Skeletal muscle tissue (tissue), 5 donors: Measurements from ENCODE around the gene UBC. TPM values are rescaled to one million over a fixed set of nuclear protein-coding genes. Genes with fewer than 3 reads are reported as not detected.

ENCODE experiments used
- H3K27ac ChIP-seq: one replicate; pipeline ENCODE4 v1.7.0; 2013; ENCODE audit warnings: mild to moderate bottlenecking, low read depth, low read length, inconsistent platforms
- H3K27me3 ChIP-seq, 3 donors: one replicate each; pipeline ENCODE4 v1.7.0; 2013; ENCODE audit warnings: low read length in 3 of 3; ENCODE audit not compliant: control insufficient read depth in 3 of 3, insufficient read depth in 3 of 3
- H3K36me3 ChIP-seq, 3 donors: one replicate each; pipeline ENCODE4 v1.7.0; 2013; ENCODE audit warnings: low read length in 3 of 3; ENCODE audit not compliant: control insufficient read depth in 3 of 3, insufficient read depth in 3 of 3
- H3K4me1 ChIP-seq, 3 donors: one replicate each; pipeline ENCODE4 v1.7.0; 2013; ENCODE audit warnings: low read length in 3 of 3, mild to moderate bottlenecking in 3 of 3; ENCODE audit not compliant: control insufficient read depth in 3 of 3, insufficient read depth in 3 of 3
- H3K4me3 ChIP-seq, 3 donors: one replicate each; pipeline ENCODE4 v1.7.0; 2013; ENCODE audit warnings: low read length in 3 of 3
- H3K9ac ChIP-seq, 3 donors: one replicate each; pipeline ENCODE4 v1.7.0; 2013; ENCODE audit warnings: low read length in 3 of 3, mild to moderate bottlenecking in 3 of 3, moderate library complexity in 2 of 3, low read depth in 1 of 3
- H3K9me3 ChIP-seq, 3 donors: one replicate each; pipeline ENCODE4 v1.7.0; 2013; ENCODE audit warnings: low read length in 3 of 3; ENCODE audit not compliant: control insufficient read depth in 3 of 3
- small RNA-seq: library from RNA; depleted of rRNA; stranded (forward); fragments of <200 nt; gene quantifications from one replicate; pipeline ENCODE3, GENCODE V24; 2014
- total RNA-seq: library from RNA; depleted of rRNA; stranded (reverse); fragments of >200 nt; gene quantifications from one replicate; pipeline ENCODE4 v1.2.3, GENCODE V29; 2014
- donor health status: Osteomylitis.

UBC gene
- total RNA-seq, 1 donor from 2014 or later, result 1,198 TPM

GRCh38 chr12:124866195-124866882 is 48.1 kb downstream of the UBC start:
- no peak overlapping the region for H3K9ac ChIP-seq
- H3K27me3 ChIP-seq, result no peaks in the 10 kb centered on the region
- H3K27ac ChIP-seq, result no peak overlapping the region
- peaks cover 11 to 24% (median 19%) of the 10 kb centered on the region in 3 donors for H3K4me1 ChIP-seq
- no peaks in the 10 kb centered on the region for H3K9me3 ChIP-seq
- H3K4me3 ChIP-seq, result no peak overlapping the region
- H3K36me3 ChIP-seq, result peaks cover 0 to 2% (median 0%) of the 10 kb centered on the region in 3 donors

GRCh38 chr12:124865728-124866127 is 48.7 kb downstream of the UBC start:
- no peak overlapping the region for H3K27ac ChIP-seq
- H3K9me3 ChIP-seq, result no peaks in the 10 kb centered on the region
- peaks cover 0 to 2% (median 0%) of the 10 kb centered on the region in 3 donors for H3K36me3 ChIP-seq
- H3K4me3 ChIP-seq, result no peak overlapping the region
- no peak overlapping the region for H3K9ac ChIP-seq
- H3K4me1 ChIP-seq, result peaks cover 11 to 24% (median 19%) of the 10 kb centered on the region in 3 donors
- H3K27me3 ChIP-seq, result no peaks in the 10 kb centered on the region

GRCh38 chr12:124864326-124864752 is 50.1 kb downstream of the UBC start:
- Histone ChIP-seq H3K9ac (peak overlapping the region; percentile 33 to 81 (median 45)), H3K4me3 (peak overlapping the region; percentile 64 to 77 (median 73))

GRCh38 chr12:124863416-124864325 is 50.8 kb downstream of the UBC start, which contains the start of gene SCARB1:
Gene SCARB1 (minus strand): TSS chr12:124863864. CDS start chr12:124863720, 144 bp downstream.
- Histone ChIP-seq H3K36me3 (peaks cover 0 to 2% (median 0%) of the 10 kb centered on the region in 3 donors), H3K9me3 (no peaks in the 10 kb centered on the region), H3K27ac (peak within 1 kb of the TSS; percentile 59), H3K4me1 (peaks cover 11 to 24% (median 19%) of the 10 kb centered on the region in 3 donors), H3K4me3 (peak within 1 kb of the TSS; percentile 73 to 82 (median 79)), H3K9ac (peak within 1 kb of the TSS; percentile 82 to 90 (median 86)), H3K27me3 (no peaks in the 10 kb centered on the region)

More at GRCh38 chr12:124864326-124864752, 50.1 kb downstream of the UBC start:
- H3K9me3 ChIP-seq, result no peaks in the 10 kb centered on the region
- H3K4me1 ChIP-seq, result peaks cover 11 to 24% (median 19%) of the 10 kb centered on the region in 3 donors
- peak overlapping the region; percentile 59 for H3K27ac ChIP-seq
- H3K36me3 ChIP-seq, result peaks cover 0 to 2% (median 0%) of the 10 kb centered on the region in 3 donors
- H3K27me3 ChIP-seq, result no peaks in the 10 kb centered on the region

- H3K4me3 ChIP-seq, result peak overlapping the region; percentile 68 to 82 (median 79)
- H3K4me1 ChIP-seq, result peaks cover 11 to 26% (median 19%) of the 10 kb centered on the region in 3 donors
- H3K9me3 ChIP-seq, result no peaks in the 10 kb centered on the region
- H3K9ac ChIP-seq, result peak overlapping the region; percentile 82 to 90 (median 86)
- peaks cover 0 to 4% (median 2%) of the 10 kb centered on the region in 3 donors for H3K36me3 ChIP-seq
- no peaks in the 10 kb centered on the region for H3K27me3 ChIP-seq
- H3K27ac ChIP-seq, result peak overlapping the region; percentile 25
Measured at GRCh38 chr12:124862768-124863415, 51.6 kb downstream of the UBC start.

GRCh38 chr12:124861898-124862676 is 52.4 kb downstream of the UBC start:
- H3K36me3 ChIP-seq, result peaks cover 0 to 6% (median 2%) of the 10 kb centered on the region in 3 donors
- H3K9me3 ChIP-seq, result no peaks in the 10 kb centered on the region
- H3K9ac ChIP-seq, result no peak overlapping the region
- H3K4me1 ChIP-seq, result peaks cover 11 to 33% (median 19%) of the 10 kb centered on the region in 3 donors
- no peaks in the 10 kb centered on the region for H3K27me3 ChIP-seq
- no peak overlapping the region for H3K27ac ChIP-seq
- H3K4me3 ChIP-seq, result peak overlapping the region in 1 of 3 donors; percentile 68

Small RNA genes lying within 50 kb of the gene (small RNA-seq; reads per million reads assigned to genes)
- gene MIR5188 (not detected), gene RNU6-927P (not detected)

Other genes starting within 250 kb of the UBC start
- 5.2 TPM for gene SCARB1, start 50.8 kb downstream of the UBC start, total RNA-seq
- 8.9 TPM for gene DHX37, start 74.5 kb upstream of the UBC start, total RNA-seq
- gene BRI3BP, start 79.0 kb upstream of the UBC start, total RNA-seq, result 4.2 TPM
- 19.3 TPM for gene AACS, start 150.8 kb upstream of the UBC start, total RNA-seq